HepG2 (cell line): ENCODE results near the gene PLA2G2E. TPM values are rescaled to one million over a fixed set of nuclear protein-coding genes. Genes with fewer than 3 reads are reported as not detected.

ENCODE experiments used
- EP300 ChIP-seq, 3 experiments: sonication (generic) in 1 of 3; formaldehyde crosslinking in 1 of 3; IDR thresholded peaks; 2 replicates each; pipeline versions ENCODE4 v1.5.1 to v1.6.1; 2011 to 2020; ENCODE audit warnings: low read depth in 2 of 3, low read length in 2 of 3, borderline replicate concordance in 1 of 3, improper control_type of control experiment in 1 of 3, mild to moderate bottlenecking in 1 of 3, missing genetic modification reagents in 1 of 3, moderate library complexity in 1 of 3
- EZH2 ChIP-seq: conservative IDR thresholded peaks from 2 replicates; pipeline ENCODE4 v1.6.1; 2012; ENCODE audit warnings: mild to moderate bottlenecking, low read depth, low read length, moderate library complexity
- FOSL2 ChIP-seq: sonication (generic); formaldehyde crosslinking; IDR thresholded peaks from 2 replicates; pipeline ENCODE4 v1.4.0; 2020; ENCODE audit warnings: missing genetic modification reagents
- GATA4 ChIP-seq: sonication (generic); IDR thresholded peaks from 2 replicates; pipeline ENCODE4 v1.6.1; 2016; ENCODE audit warnings: antibody characterized with exemption, low read depth, borderline replicate concordance
- HNF4A ChIP-seq: sonication (generic); formaldehyde crosslinking; IDR thresholded peaks from 2 replicates; pipeline ENCODE4 v1.4.0; 2020; ENCODE audit warnings: missing genetic modification reagents
- KDM6A ChIP-seq: IDR thresholded peaks from 2 replicates; pipeline ENCODE4 v1.6.1; 2016; ENCODE audit warnings: low read depth
- ZNF225 ChIP-seq: sonication (generic); formaldehyde crosslinking; IDR thresholded peaks from 2 replicates; pipeline ENCODE4 v1.4.0; 2020; ENCODE audit warnings: mild to moderate bottlenecking, missing genetic modification reagents
- ZNF296 ChIP-seq: sonication (generic); formaldehyde crosslinking; conservative IDR thresholded peaks from 2 replicates; pipeline ENCODE4 v1.5.0; 2020; ENCODE audit warnings: mild to moderate bottlenecking, missing genetic modification reagents
- ZNF709 ChIP-seq: sonication (generic); formaldehyde crosslinking; IDR thresholded peaks from 2 replicates; pipeline ENCODE4 v1.5.0; 2020; ENCODE audit warnings: mild to moderate bottlenecking, missing genetic modification reagents
- polyA plus RNA-seq, 8 experiments: library from polyadenylated mRNA; depleted of rRNA in 3 of 8; stranded (reverse) in 7 of 8; unstranded in 1 of 8; fragments of >200 nt; fragmentation: Illumina TruSeq in 4 of 8; extraction: Trizol in 4 of 8; gene quantifications; 2 replicates each; pipeline versions ENCODE4 v1.2.1 to v1.2.3, GENCODE V29; 2011 to 2016; ENCODE audit warnings: low read depth in 4 of 8, missing spikeins in 1 of 8, mixed read lengths in 1 of 8; ENCODE audit not compliant: insufficient read depth in 1 of 8
- total RNA-seq, 5 experiments: library from RNA; depleted of rRNA; stranded (reverse); fragments of >200 nt; fragmentation: Illumina TruSeq; extraction: Trizol; gene quantifications; 2 replicates each; pipeline ENCODE4 v1.2.3, GENCODE V29; 2016; ENCODE audit warnings: low read depth in 1 of 5
- TF ChIP-seq, protein P1 (sequence below): sonication (generic); formaldehyde crosslinking; IDR thresholded peaks from 2 replicates; pipeline ENCODE4 v1.5.0; 2020; ENCODE audit warnings: mild to moderate bottlenecking, missing genetic modification reagents, borderline replicate concordance
- TF ChIP-seq, protein P2 (sequence below): sonication (generic); formaldehyde crosslinking; IDR thresholded peaks from 2 replicates; pipeline ENCODE4 v1.9.0; 2021; ENCODE audit warnings: mild to moderate bottlenecking, missing genetic modification reagents
- TF ChIP-seq, protein P3 (sequence below): sonication (generic); formaldehyde crosslinking; IDR thresholded peaks from 2 replicates; pipeline ENCODE4 v1.4.0; 2020; ENCODE audit warnings: missing genetic modification reagents, borderline replicate concordance

Gene PLA2G2E
- total and polyA plus RNA-seq, 2 of the 13 experiments (the other 11 are each of a cell fraction or from before 2014, with no cell fraction given) = not detected

DNA sequence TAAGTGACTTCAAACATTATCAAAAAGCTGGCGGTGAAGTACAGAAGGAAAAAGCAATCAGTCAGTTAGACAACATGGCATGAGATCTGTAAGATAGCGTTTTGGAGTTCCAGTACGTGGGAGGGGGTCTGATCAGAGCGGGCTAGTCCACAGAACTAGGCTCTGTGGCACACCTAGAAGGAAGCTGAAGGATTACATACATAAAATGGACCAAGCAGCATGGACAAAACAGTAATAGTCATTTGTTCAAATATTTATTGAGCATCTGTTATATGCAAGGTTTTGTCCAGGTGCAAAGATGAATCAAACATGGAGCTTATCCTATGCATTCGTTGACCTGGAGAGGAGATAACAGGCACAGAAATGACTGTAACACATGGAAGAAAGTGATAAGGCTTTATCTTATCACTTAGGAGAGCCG, 22.9 kb upstream of the PLA2G2E start (continued):
- TF ChIP-seq, protein P1, sequence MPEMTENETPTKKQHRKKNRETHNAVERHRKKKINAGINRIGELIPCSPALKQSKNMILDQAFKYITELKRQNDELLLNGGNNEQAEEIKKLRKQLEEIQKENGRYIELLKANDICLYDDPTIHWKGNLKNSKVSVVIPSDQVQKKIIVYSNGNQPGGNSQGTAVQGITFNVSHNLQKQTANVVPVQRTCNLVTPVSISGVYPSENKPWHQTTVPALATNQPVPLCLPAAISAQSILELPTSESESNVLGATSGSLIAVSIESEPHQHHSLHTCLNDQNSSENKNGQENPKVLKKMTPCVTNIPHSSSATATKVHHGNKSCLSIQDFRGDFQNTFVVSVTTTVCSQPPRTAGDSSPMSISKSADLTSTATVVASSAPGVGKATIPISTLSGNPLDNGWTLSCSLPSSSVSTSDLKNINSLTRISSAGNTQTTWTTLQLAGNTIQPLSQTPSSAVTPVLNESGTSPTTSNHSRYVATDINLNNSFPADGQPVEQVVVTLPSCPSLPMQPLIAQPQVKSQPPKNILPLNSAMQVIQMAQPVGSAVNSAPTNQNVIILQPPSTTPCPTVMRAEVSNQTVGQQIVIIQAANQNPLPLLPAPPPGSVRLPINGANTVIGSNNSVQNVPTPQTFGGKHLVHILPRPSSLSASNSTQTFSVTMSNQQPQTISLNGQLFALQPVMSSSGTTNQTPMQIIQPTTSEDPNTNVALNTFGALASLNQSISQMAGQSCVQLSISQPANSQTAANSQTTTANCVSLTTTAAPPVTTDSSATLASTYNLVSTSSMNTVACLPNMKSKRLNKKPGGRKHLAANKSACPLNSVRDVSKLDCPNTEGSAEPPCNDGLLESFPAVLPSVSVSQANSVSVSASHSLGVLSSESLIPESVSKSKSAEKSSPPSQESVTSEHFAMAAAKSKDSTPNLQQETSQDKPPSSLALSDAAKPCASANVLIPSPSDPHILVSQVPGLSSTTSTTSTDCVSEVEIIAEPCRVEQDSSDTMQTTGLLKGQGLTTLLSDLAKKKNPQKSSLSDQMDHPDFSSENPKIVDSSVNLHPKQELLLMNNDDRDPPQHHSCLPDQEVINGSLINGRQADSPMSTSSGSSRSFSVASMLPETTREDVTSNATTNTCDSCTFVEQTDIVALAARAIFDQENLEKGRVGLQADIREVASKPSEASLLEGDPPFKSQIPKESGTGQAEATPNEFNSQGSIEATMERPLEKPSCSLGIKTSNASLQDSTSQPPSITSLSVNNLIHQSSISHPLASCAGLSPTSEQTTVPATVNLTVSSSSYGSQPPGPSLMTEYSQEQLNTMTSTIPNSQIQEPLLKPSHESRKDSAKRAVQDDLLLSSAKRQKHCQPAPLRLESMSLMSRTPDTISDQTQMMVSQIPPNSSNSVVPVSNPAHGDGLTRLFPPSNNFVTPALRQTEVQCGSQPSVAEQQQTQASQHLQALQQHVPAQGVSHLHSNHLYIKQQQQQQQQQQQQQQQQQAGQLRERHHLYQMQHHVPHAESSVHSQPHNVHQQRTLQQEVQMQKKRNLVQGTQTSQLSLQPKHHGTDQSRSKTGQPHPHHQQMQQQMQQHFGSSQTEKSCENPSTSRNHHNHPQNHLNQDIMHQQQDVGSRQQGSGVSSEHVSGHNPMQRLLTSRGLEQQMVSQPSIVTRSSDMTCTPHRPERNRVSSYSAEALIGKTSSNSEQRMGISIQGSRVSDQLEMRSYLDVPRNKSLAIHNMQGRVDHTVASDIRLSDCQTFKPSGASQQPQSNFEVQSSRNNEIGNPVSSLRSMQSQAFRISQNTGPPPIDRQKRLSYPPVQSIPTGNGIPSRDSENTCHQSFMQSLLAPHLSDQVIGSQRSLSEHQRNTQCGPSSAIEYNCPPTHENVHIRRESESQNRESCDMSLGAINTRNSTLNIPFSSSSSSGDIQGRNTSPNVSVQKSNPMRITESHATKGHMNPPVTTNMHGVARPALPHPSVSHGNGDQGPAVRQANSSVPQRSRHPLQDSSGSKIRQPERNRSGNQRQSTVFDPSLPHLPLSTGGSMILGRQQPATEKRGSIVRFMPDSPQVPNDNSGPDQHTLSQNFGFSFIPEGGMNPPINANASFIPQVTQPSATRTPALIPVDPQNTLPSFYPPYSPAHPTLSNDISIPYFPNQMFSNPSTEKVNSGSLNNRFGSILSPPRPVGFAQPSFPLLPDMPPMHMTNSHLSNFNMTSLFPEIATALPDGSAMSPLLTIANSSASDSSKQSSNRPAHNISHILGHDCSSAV (CRISPR knock-in tag) = no peak
- no peak for TF ChIP-seq ZNF709 (CRISPR knock-in tag)
- peak; percentile 51 for TF ChIP-seq FOSL2
- TF ChIP-seq KDM6A (CRISPR knock-in tag) = no peak
- peak; percentile 12; the same call in 1 of the 2 replicates for TF ChIP-seq HNF4A (CRISPR knock-in tag)
- peak; percentile 90 for TF ChIP-seq GATA4
- TF ChIP-seq EP300 (IDR thresholded peaks at IDR 0.05; ENCODE audit: low read depth in 2 of 2, low read length in 2 of 2) = peak in 1 of 2 experiments; percentile 37; a peak in 1 of 4 replicates
- TF ChIP-seq EP300 (CRISPR knock-in tag; IDR thresholded peaks at IDR 0.05; ENCODE audit: borderline replicate concordance) = peak; percentile 62; the same call in 1 of the 2 replicates
- no peak for TF ChIP-seq ZNF225 (CRISPR knock-in tag)
- TF ChIP-seq, protein P2, sequence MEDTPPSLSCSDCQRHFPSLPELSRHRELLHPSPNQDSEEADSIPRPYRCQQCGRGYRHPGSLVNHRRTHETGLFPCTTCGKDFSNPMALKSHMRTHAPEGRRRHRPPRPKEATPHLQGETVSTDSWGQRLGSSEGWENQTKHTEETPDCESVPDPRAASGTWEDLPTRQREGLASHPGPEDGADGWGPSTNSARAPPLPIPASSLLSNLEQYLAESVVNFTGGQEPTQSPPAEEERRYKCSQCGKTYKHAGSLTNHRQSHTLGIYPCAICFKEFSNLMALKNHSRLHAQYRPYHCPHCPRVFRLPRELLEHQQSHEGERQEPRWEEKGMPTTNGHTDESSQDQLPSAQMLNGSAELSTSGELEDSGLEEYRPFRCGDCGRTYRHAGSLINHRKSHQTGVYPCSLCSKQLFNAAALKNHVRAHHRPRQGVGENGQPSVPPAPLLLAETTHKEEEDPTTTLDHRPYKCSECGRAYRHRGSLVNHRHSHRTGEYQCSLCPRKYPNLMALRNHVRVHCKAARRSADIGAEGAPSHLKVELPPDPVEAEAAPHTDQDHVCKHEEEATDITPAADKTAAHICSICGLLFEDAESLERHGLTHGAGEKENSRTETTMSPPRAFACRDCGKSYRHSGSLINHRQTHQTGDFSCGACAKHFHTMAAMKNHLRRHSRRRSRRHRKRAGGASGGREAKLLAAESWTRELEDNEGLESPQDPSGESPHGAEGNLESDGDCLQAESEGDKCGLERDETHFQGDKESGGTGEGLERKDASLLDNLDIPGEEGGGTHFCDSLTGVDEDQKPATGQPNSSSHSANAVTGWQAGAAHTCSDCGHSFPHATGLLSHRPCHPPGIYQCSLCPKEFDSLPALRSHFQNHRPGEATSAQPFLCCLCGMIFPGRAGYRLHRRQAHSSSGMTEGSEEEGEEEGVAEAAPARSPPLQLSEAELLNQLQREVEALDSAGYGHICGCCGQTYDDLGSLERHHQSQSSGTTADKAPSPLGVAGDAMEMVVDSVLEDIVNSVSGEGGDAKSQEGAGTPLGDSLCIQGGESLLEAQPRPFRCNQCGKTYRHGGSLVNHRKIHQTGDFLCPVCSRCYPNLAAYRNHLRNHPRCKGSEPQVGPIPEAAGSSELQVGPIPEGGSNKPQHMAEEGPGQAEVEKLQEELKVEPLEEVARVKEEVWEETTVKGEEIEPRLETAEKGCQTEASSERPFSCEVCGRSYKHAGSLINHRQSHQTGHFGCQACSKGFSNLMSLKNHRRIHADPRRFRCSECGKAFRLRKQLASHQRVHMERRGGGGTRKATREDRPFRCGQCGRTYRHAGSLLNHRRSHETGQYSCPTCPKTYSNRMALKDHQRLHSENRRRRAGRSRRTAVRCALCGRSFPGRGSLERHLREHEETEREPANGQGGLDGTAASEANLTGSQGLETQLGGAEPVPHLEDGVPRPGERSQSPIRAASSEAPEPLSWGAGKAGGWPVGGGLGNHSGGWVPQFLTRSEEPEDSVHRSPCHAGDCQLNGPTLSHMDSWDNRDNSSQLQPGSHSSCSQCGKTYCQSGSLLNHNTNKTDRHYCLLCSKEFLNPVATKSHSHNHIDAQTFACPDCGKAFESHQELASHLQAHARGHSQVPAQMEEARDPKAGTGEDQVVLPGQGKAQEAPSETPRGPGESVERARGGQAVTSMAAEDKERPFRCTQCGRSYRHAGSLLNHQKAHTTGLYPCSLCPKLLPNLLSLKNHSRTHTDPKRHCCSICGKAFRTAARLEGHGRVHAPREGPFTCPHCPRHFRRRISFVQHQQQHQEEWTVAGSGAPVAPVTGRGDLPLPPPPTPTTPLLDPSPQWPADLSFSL = no peak
- TF ChIP-seq EZH2 = no peak
- no peak for TF ChIP-seq ZNF296 (CRISPR knock-in tag)
- TF ChIP-seq, protein P3, sequence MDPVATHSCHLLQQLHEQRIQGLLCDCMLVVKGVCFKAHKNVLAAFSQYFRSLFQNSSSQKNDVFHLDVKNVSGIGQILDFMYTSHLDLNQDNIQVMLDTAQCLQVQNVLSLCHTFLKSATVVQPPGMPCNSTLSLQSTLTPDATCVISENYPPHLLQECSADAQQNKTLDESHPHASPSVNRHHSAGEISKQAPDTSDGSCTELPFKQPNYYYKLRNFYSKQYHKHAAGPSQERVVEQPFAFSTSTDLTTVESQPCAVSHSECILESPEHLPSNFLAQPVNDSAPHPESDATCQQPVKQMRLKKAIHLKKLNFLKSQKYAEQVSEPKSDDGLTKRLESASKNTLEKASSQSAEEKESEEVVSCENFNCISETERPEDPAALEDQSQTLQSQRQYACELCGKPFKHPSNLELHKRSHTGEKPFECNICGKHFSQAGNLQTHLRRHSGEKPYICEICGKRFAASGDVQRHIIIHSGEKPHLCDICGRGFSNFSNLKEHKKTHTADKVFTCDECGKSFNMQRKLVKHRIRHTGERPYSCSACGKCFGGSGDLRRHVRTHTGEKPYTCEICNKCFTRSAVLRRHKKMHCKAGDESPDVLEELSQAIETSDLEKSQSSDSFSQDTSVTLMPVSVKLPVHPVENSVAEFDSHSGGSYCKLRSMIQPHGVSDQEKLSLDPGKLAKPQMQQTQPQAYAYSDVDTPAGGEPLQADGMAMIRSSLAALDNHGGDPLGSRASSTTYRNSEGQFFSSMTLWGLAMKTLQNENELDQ (CRISPR knock-in tag) = no peak
